ENCODE data around the gene EFHD2.
"Not testable (repeated sequence)": the region's sequence is repeated elsewhere in the genome, so short reads cannot be mapped to it uniquely, and the experiment has no call there.

EFHD2 gene

DNA sequence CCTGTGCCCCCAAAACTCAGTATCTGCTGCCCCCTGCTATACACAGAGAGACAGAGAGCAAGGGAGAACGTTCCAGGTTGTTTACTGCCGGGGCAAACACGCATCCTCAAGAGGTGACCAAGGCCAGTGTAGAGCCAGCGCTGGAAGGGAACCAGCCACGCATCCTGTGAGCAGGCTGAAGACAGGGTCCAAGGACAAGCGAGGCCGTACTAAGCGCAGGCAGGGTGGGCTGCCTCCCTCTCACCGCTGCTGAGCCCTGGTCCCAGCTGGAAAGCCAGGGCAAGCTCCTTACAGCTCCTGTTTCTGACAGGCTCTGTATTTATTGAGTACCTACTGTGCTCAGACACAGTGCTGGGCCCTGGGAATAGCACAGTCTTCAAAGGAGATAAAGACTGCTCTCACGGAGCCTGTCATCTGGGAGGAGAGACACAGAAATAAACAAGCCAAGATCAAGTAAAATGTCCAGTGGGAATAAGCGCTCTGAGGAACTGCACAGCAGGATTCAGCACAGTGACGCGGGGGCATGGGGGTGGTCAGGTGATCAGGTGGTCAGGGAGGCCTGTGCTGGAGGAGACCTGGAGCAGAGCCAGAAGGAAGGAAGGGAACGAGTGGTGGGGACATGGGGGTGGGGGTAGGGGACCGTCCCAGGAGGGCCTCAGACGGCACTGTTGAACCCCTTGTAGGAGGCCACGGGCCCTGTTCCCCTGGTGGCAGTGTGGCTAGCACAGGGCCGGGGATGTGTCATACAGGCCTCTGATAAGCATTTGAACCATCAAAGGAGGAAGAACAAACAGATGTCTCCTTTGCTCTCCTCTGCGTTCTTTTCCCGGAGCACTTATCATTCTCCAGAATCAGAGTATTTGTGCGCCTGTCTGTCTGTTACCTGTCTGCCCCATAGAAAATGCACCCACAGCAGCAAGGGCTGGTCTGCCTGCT, 37.8 kb upstream of the EFHD2 start:
- no peaks in the 10 kb centered on the region for H3K79me2 ChIP-seq
- no peak overlapping the region for H3K9ac ChIP-seq

DNA sequence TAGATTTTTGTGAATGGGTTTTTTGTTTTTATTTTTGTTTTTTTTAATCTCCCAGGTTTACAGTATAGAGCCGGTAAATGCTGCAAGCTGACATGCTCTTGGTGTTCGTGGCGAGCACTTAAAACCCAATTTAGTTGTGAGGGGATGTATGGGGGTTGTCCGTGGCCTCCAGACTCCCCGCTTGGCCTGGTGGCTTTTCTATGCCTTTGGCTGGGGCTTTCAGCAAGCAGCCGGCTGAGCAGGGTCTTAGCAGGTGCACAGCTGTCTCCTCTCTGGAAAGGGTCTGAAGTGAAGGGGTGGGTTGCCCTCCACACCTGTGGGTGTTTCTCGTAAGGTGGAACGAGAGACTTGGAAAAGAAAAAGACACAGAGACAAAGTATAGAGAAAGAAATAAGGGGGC, 31.0 kb upstream of the EFHD2 start:
- H3K27ac ChIP-seq, result no peak overlapping the region
- H3K9me3 ChIP-seq (ENCODE audit: control insufficient read depth, low read length), result no peaks in the 10 kb centered on the region
- H3K79me2 ChIP-seq, result no peaks in the 10 kb centered on the region
- no peak overlapping the region for H3K4me3 ChIP-seq (ENCODE audit: low read depth, low read length)
- no peak overlapping the region for H3K4me2 ChIP-seq (ENCODE audit: low read length)
- H2AFZ ChIP-seq, result no peak overlapping the region
- TF ChIP-seq, protein P1, sequence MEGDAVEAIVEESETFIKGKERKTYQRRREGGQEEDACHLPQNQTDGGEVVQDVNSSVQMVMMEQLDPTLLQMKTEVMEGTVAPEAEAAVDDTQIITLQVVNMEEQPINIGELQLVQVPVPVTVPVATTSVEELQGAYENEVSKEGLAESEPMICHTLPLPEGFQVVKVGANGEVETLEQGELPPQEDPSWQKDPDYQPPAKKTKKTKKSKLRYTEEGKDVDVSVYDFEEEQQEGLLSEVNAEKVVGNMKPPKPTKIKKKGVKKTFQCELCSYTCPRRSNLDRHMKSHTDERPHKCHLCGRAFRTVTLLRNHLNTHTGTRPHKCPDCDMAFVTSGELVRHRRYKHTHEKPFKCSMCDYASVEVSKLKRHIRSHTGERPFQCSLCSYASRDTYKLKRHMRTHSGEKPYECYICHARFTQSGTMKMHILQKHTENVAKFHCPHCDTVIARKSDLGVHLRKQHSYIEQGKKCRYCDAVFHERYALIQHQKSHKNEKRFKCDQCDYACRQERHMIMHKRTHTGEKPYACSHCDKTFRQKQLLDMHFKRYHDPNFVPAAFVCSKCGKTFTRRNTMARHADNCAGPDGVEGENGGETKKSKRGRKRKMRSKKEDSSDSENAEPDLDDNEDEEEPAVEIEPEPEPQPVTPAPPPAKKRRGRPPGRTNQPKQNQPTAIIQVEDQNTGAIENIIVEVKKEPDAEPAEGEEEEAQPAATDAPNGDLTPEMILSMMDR (IDR thresholded peaks at IDR 0.05), result no peak
- H3K27me3 ChIP-seq (ENCODE audit: control insufficient read depth, insufficient read depth, low read length), result no peaks in the 10 kb centered on the region
- H3K36me3 ChIP-seq (ENCODE audit: control insufficient read depth, insufficient read depth, low read length), result no peaks in the 10 kb centered on the region
- no peaks in the 10 kb centered on the region for H3K4me1 ChIP-seq
- no peak overlapping the region for H3K9ac ChIP-seq

More for the DNA sequence above, 37.8 kb upstream of the EFHD2 start:
- TF ChIP-seq, protein P1 (IDR thresholded peaks at IDR 0.05), result no peak
- Histone ChIP-seq H2AFZ (peak overlapping the region; percentile 60), H3K27me3 (ENCODE audit: control insufficient read depth, insufficient read depth, low read length) (no peaks in the 10 kb centered on the region), H3K4me2 (ENCODE audit: low read length) (no peak overlapping the region), H3K4me3 (ENCODE audit: low read depth, low read length) (no peak overlapping the region), H3K27ac (no peak overlapping the region), H3K36me3 (ENCODE audit: control insufficient read depth, insufficient read depth, low read length) (no peaks in the 10 kb centered on the region), H3K9me3 (ENCODE audit: control insufficient read depth, low read length) (no peaks in the 10 kb centered on the region), H3K4me1 (peaks cover under 1% of the 10 kb centered on the region)

DNA sequence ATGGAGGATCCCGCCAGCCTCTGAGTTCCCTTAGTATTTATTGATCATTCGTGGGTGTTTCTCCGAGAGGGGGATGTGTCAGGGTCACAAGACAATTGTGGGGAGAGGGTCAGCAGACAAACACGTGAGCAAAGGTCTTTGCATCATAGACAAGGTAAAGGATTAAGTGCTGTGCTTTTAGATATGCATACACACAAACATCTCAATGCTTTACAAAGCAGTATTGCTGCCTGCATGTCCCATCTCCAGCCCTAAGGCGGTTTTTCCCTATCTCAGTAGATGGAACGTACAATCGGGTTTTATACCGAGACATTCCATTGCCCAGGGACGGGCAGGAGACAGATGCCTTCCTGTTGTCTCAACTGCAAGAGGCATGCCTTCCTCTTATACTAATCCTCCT, 30.5 kb upstream of the EFHD2 start:
- not testable (repeated sequence) for H3K4me3 ChIP-seq (ENCODE audit: low read depth, low read length); H3K4me2 ChIP-seq (ENCODE audit: low read length); H3K9ac ChIP-seq; H3K79me2 ChIP-seq; H3K9me3 ChIP-seq (ENCODE audit: control insufficient read depth, low read length); H3K27ac ChIP-seq; H3K4me1 ChIP-seq; H2AFZ ChIP-seq; H3K27me3 ChIP-seq (ENCODE audit: control insufficient read depth, insufficient read depth, low read length); H3K36me3 ChIP-seq (ENCODE audit: control insufficient read depth, insufficient read depth, low read length)

DNA sequence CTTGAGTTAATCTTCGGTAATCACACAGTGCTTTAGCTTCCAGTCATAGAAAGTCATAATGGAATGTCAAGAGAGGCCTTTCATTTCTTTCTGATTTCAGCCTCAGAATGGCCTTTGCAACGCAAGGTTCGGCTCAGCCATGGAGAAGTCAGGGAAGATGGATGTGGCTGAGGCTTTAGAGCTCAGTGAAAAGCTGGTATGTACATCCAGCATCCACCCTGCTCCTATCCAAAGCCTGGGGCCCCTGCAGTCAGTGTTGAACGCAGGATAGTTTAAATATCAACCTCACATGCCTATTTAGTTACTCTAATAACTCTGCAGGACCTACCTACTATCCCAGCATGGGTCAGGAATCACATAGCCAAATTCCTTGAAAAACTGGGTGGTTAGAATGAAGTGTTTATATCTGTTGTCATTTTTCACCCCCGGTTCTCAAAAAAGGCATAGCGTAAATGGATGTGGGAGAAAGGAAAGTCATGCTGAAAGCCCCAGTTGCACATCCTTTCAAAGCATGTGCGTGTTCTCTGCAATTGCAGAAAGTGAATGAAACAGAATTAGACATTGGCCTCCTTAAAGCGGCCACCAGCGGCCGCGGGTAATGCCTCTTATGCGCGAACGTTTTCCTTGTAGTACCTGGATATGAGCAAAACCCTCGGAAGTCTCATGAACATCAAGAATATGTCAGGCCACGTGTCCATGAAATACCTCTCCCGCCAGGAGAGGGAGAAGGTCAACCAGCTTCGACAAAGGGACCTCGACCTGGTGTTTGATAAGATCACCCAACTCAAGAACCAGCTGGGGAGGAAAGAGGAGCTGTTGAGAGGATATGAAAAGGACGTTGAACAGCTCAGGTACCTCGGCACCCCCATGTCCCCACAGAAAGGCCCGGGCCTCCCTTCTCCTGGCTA, 28.8 kb upstream of the EFHD2 start:
- Histone ChIP-seq H3K27me3 (ENCODE audit: control insufficient read depth, insufficient read depth, low read length) (no peaks in the 10 kb centered on the region), H3K9me3 (ENCODE audit: control insufficient read depth, low read length) (no peaks in the 10 kb centered on the region), H3K27ac (no peak overlapping the region), H3K4me2 (ENCODE audit: low read length) (no peak overlapping the region), H3K4me3 (ENCODE audit: low read depth, low read length) (no peak overlapping the region), H3K4me1 (no peaks in the 10 kb centered on the region), H3K36me3 (ENCODE audit: control insufficient read depth, insufficient read depth, low read length) (no peaks in the 10 kb centered on the region), H3K79me2 (no peaks in the 10 kb centered on the region), H3K9ac (no peak overlapping the region), H2AFZ (no peak overlapping the region)
- TF ChIP-seq, protein P1 (IDR thresholded peaks at IDR 0.05), result no peak

DNA sequence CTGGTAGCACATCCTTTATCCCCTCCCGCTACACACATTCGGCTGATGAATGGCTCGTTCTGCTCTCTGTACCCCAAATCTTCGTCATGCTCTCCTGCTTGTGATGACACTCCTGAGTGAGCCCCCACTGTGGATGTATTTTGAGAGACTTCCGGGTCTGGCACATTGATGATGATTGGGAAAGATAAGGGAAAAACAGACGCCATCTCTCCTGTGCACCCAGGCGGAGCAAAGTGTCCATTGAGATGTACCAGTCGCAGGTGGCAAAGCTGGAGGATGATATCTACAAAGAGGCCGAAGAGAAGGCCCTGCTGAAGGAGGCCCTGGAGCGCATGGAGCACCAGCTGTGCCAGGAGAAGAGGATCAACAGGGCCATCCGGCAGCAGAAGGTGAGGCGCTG, 27.9 kb upstream of the EFHD2 start:
- Histone ChIP-seq H3K27me3 (ENCODE audit: control insufficient read depth, insufficient read depth, low read length) (no peaks in the 10 kb centered on the region), H2AFZ (no peak overlapping the region), H3K4me3 (ENCODE audit: low read depth, low read length) (no peak overlapping the region), H3K4me2 (ENCODE audit: low read length) (no peak overlapping the region), H3K9me3 (ENCODE audit: control insufficient read depth, low read length) (no peaks in the 10 kb centered on the region), H3K27ac (no peak overlapping the region), H3K9ac (no peak overlapping the region), H3K79me2 (no peaks in the 10 kb centered on the region), H3K4me1 (no peaks in the 10 kb centered on the region), H3K36me3 (ENCODE audit: control insufficient read depth, insufficient read depth, low read length) (no peaks in the 10 kb centered on the region)
- TF ChIP-seq, protein P1 (IDR thresholded peaks at IDR 0.05), result no peak

Measured in parathyroid adenoma (tissue), 2 donors.